Right lobe of liver (tissue), 4 donors: ENCODE results near the gene ACOX3.

Source experiments
- CTCF ChIP-seq, 4 donors: fragments of 200-600 bp in 3 of 4; fragments of 450-650 bp in 1 of 4; IDR thresholded peaks; one replicate each; pipeline versions ENCODE4 v1.5.1 to v1.8.0; 2016 to 2022; ENCODE audit warnings: antibody characterized with exemption in 4 of 4, mild to moderate bottlenecking in 2 of 4
- POLR2A ChIP-seq: fragments of 450-650 bp; IDR thresholded peaks from one replicate; pipeline ENCODE4 v1.6.1; 2017; ENCODE audit warnings: antibody characterized with exemption, mild to moderate bottlenecking
- donor health status: DM: no; HTN: no; CAD: no.
- donor health status: DM: no; HTN: no; CAD: no.
- donor health status: DM: no; HTN: yes; CAD: no.

GRCh38 chr4:8383016-8383415 is 57.5 kb downstream of the ACOX3 start:
- TF ChIP-seq CTCF (IDR thresholded peaks at IDR 0.05) (no peak), POLR2A (no peak)
